WTC11 (cell line): ENCODE data around the gene SUGT1.

Experiments used
- ELF4 ChIP-seq: sonication (generic); formaldehyde crosslinking; IDR thresholded peaks from 2 replicates; pipeline ENCODE4 v1.8.1; 2022; ENCODE audit warnings: low read depth, mild to moderate bottlenecking, moderate library complexity, missing genetic modification reagents
- EMX1 ChIP-seq: fragments of 250-450 bp; sonication (Bioruptor Pico); IDR thresholded peaks from 2 replicates; pipeline ENCODE4 v1.8.0; 2021; ENCODE audit warnings: mild to moderate bottlenecking
- FOXK1 ChIP-seq: sonication (generic); formaldehyde crosslinking; IDR thresholded peaks from 2 replicates; pipeline ENCODE4 v1.8.0; 2022; ENCODE audit warnings: mild to moderate bottlenecking, moderate library complexity, missing genetic modification reagents
- NR1H2 ChIP-seq: sonication (generic); formaldehyde crosslinking; IDR thresholded peaks from 2 replicates; pipeline ENCODE4 v1.9.0; 2021; ENCODE audit warnings: mild to moderate bottlenecking, moderate library complexity, missing genetic modification reagents
- ZNF121 ChIP-seq: sonication (generic); formaldehyde crosslinking; IDR thresholded peaks from 2 replicates; pipeline ENCODE4 v1.8.0; 2023; ENCODE audit warnings: missing genetic modification reagents
- ZNF317 ChIP-seq: sonication (generic); formaldehyde crosslinking; IDR thresholded peaks from 2 replicates; pipeline ENCODE4 v1.8.1; 2023; ENCODE audit warnings: low read depth, mild to moderate bottlenecking, moderate library complexity, missing genetic modification reagents, borderline replicate concordance
- ZNF423 ChIP-seq: fragments of 250-450 bp; sonication (Bioruptor Pico); IDR thresholded peaks from 2 replicates; pipeline ENCODE4 v2.1.2; 2022; ENCODE audit warnings: mild to moderate bottlenecking, moderate library complexity
- TF ChIP-seq, protein P1 (sequence below): fragments of 200-600 bp; IDR thresholded peaks from 2 replicates; pipeline ENCODE4 v1.8.0; 2022; ENCODE audit warnings: antibody characterized with exemption
- TF ChIP-seq, protein P2 (sequence below): sonication (generic); formaldehyde crosslinking; IDR thresholded peaks from 2 replicates; pipeline ENCODE4 v1.8.0; 2022; ENCODE audit warnings: mild to moderate bottlenecking, missing genetic modification reagents
- TF ChIP-seq, protein P3 (sequence below): sonication (generic); formaldehyde crosslinking; IDR thresholded peaks from 2 replicates; pipeline ENCODE4 v1.8.1; 2022; ENCODE audit warnings: low read depth, missing genetic modification reagents, borderline replicate concordance
- TF ChIP-seq, protein P4 (sequence below): sonication (generic); formaldehyde crosslinking; IDR thresholded peaks from 2 replicates; pipeline ENCODE4 v1.8.1; 2023; ENCODE audit warnings: mild to moderate bottlenecking, missing genetic modification reagents
- TF ChIP-seq, protein P5 (sequence below): sonication (generic); formaldehyde crosslinking; IDR thresholded peaks from 2 replicates; pipeline ENCODE4 v1.8.1; 2023; ENCODE audit warnings: mild to moderate bottlenecking, missing genetic modification reagents, borderline replicate concordance
- TF ChIP-seq, protein P6 (sequence below): sonication (generic); formaldehyde crosslinking; IDR thresholded peaks from 2 replicates; pipeline ENCODE4 v1.8.1; 2023; ENCODE audit warnings: mild to moderate bottlenecking, moderate library complexity, missing genetic modification reagents

DNA sequence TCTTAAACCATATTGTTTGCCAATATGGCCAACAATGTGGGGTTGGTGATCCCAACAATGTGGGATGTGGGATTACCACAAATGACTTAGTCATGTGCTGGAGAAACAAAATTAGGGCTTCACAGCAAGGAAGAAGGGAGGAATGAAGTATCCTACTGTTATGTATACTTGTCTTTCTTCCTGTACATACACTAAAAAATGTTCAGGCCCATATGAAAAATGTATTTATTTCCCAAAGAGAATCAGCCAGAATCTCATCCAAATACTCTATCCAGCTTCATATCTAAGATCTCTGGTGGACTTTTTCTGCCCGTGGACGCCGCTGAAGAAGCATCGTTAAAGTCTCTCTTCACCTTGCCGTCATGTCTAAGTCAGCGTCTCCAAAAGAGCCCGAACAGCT is 10.5 kb upstream of the SUGT1 start, which contains the start of gene HNRNPA1L2:
- TF ChIP-seq, protein P1, sequence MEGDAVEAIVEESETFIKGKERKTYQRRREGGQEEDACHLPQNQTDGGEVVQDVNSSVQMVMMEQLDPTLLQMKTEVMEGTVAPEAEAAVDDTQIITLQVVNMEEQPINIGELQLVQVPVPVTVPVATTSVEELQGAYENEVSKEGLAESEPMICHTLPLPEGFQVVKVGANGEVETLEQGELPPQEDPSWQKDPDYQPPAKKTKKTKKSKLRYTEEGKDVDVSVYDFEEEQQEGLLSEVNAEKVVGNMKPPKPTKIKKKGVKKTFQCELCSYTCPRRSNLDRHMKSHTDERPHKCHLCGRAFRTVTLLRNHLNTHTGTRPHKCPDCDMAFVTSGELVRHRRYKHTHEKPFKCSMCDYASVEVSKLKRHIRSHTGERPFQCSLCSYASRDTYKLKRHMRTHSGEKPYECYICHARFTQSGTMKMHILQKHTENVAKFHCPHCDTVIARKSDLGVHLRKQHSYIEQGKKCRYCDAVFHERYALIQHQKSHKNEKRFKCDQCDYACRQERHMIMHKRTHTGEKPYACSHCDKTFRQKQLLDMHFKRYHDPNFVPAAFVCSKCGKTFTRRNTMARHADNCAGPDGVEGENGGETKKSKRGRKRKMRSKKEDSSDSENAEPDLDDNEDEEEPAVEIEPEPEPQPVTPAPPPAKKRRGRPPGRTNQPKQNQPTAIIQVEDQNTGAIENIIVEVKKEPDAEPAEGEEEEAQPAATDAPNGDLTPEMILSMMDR, result no peak
- no peak for TF ChIP-seq ELF4 (CRISPR knock-in tag)
- TF ChIP-seq, protein P2, sequence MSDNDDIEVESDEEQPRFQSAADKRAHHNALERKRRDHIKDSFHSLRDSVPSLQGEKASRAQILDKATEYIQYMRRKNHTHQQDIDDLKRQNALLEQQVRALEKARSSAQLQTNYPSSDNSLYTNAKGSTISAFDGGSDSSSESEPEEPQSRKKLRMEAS, result no peak
- TF ChIP-seq NR1H2 (CRISPR knock-in tag), result no peak
- no peak for TF ChIP-seq EMX1 (CRISPR knock-in tag)
- TF ChIP-seq FOXK1 (CRISPR knock-in tag), result no peak
- TF ChIP-seq ZNF423 (CRISPR knock-in tag), result no peak
- TF ChIP-seq, protein P3, sequence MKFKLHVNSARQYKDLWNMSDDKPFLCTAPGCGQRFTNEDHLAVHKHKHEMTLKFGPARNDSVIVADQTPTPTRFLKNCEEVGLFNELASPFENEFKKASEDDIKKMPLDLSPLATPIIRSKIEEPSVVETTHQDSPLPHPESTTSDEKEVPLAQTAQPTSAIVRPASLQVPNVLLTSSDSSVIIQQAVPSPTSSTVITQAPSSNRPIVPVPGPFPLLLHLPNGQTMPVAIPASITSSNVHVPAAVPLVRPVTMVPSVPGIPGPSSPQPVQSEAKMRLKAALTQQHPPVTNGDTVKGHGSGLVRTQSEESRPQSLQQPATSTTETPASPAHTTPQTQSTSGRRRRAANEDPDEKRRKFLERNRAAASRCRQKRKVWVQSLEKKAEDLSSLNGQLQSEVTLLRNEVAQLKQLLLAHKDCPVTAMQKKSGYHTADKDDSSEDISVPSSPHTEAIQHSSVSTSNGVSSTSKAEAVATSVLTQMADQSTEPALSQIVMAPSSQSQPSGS, result no peak
- TF ChIP-seq, protein P4, sequence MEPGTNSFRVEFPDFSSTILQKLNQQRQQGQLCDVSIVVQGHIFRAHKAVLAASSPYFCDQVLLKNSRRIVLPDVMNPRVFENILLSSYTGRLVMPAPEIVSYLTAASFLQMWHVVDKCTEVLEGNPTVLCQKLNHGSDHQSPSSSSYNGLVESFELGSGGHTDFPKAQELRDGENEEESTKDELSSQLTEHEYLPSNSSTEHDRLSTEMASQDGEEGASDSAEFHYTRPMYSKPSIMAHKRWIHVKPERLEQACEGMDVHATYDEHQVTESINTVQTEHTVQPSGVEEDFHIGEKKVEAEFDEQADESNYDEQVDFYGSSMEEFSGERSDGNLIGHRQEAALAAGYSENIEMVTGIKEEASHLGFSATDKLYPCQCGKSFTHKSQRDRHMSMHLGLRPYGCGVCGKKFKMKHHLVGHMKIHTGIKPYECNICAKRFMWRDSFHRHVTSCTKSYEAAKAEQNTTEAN (CRISPR knock-in tag), result no peak
- no peak for TF ChIP-seq ZNF121 (CRISPR knock-in tag)
- no peak for TF ChIP-seq ZNF317 (CRISPR knock-in tag)
- TF ChIP-seq, protein P5, sequence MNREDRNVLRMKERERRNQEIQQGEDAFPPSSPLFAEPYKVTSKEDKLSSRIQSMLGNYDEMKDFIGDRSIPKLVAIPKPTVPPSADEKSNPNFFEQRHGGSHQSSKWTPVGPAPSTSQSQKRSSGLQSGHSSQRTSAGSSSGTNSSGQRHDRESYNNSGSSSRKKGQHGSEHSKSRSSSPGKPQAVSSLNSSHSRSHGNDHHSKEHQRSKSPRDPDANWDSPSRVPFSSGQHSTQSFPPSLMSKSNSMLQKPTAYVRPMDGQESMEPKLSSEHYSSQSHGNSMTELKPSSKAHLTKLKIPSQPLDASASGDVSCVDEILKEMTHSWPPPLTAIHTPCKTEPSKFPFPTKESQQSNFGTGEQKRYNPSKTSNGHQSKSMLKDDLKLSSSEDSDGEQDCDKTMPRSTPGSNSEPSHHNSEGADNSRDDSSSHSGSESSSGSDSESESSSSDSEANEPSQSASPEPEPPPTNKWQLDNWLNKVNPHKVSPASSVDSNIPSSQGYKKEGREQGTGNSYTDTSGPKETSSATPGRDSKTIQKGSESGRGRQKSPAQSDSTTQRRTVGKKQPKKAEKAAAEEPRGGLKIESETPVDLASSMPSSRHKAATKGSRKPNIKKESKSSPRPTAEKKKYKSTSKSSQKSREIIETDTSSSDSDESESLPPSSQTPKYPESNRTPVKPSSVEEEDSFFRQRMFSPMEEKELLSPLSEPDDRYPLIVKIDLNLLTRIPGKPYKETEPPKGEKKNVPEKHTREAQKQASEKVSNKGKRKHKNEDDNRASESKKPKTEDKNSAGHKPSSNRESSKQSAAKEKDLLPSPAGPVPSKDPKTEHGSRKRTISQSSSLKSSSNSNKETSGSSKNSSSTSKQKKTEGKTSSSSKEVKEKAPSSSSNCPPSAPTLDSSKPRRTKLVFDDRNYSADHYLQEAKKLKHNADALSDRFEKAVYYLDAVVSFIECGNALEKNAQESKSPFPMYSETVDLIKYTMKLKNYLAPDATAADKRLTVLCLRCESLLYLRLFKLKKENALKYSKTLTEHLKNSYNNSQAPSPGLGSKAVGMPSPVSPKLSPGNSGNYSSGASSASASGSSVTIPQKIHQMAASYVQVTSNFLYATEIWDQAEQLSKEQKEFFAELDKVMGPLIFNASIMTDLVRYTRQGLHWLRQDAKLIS (CRISPR knock-in tag), result no peak
- TF ChIP-seq, protein P6, sequence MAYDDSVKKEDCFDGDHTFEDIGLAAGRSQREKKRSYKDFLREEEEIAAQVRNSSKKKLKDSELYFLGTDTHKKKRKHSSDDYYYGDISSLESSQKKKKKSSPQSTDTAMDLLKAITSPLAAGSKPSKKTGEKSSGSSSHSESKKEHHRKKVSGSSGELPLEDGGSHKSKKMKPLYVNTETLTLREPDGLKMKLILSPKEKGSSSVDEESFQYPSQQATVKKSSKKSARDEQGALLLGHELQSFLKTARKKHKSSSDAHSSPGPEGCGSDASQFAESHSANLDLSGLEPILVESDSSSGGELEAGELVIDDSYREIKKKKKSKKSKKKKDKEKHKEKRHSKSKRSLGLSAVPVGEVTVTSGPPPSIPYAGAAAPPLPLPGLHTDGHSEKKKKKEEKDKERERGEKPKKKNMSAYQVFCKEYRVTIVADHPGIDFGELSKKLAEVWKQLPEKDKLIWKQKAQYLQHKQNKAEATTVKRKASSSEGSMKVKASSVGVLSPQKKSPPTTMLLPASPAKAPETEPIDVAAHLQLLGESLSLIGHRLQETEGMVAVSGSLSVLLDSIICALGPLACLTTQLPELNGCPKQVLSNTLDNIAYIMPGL (CRISPR knock-in tag), result no peak
